ENCODE data around the gene LRR1. TPM values are rescaled to one million over a fixed set of nuclear protein-coding genes. Genes with fewer than 3 reads are reported as not detected.

The LRR1 gene
- total RNA-seq, 4 donors from 2014 or later: 2.7 to 9.0 (median 7.1) TPM

GRCh38 chr14:49553106-49553505, 45.6 kb upstream of the LRR1 start:
- intact Hi-C loops (cut with DNase I; ENCODE audit: low total_unique reads): no loop called here
- H3K4me3 ChIP-seq (ENCODE audit: low read depth, poor library complexity, severe bottlenecking): no peak overlapping the region
- TF ChIP-seq CTCF (IDR thresholded peaks at IDR 0.05) (no peak), POLR2A (IDR thresholded peaks at IDR 0.05) (no peak)

GRCh38 chr14:49553892-49554291, 44.8 kb upstream of the LRR1 start:
- DNase-seq (ENCODE audit: low spot score in 2 of 2): no peak
- H3K4me3 ChIP-seq (ENCODE audit: low read depth, poor library complexity, severe bottlenecking): no peak overlapping the region
- intact Hi-C loops (cut with DNase I; ENCODE audit: low total_unique reads): no loop called here
- 64 to 67% methylated on average over 3 of the region's 3 CpGs for WGBS, 2 donors
- TF ChIP-seq CTCF (IDR thresholded peaks at IDR 0.05) (no peak), POLR2A (IDR thresholded peaks at IDR 0.05) (no peak)

More at GRCh38 chr14:49553106-49553505, 45.6 kb upstream of the LRR1 start:
- DNase-seq (ENCODE audit: low spot score in 2 of 2): no peak

- intact Hi-C loops (cut with DNase I; ENCODE audit: low total_unique reads): no loop called here
- WGBS, 2 donors: 77 to 83% methylated on average over 6 of the region's 6 CpGs
- no peak for TF ChIP-seq POLR2A (IDR thresholded peaks at IDR 0.05)
- no peak for TF ChIP-seq CTCF (IDR thresholded peaks at IDR 0.05)
- DNase-seq (ENCODE audit: low spot score in 2 of 2): no peak
- H3K4me3 ChIP-seq (ENCODE audit: low read depth, poor library complexity, severe bottlenecking): no peak overlapping the region
Observed at GRCh38 chr14:49559979-49560768, 38.6 kb upstream of the LRR1 start.

GRCh38 chr14:49566714-49567113, 32.0 kb upstream of the LRR1 start:
- no peak overlapping the region for H3K4me3 ChIP-seq (ENCODE audit: low read depth, poor library complexity, severe bottlenecking)
- WGBS, 2 donors: 91 to 93% methylated on average over 12 of the region's 12 CpGs
- intact Hi-C loops (cut with DNase I; ENCODE audit: low total_unique reads): no loop called here
- TF ChIP-seq POLR2A (IDR thresholded peaks at IDR 0.05) (no peak), CTCF (IDR thresholded peaks at IDR 0.05) (no peak)
- DNase-seq (ENCODE audit: low spot score in 2 of 2): no peak

GRCh38 chr14:49569281-49569680, 29.5 kb upstream of the LRR1 start:
- H3K4me3 ChIP-seq (ENCODE audit: low read depth, poor library complexity, severe bottlenecking): no peak overlapping the region
- intact Hi-C loops (cut with DNase I; ENCODE audit: low total_unique reads): no loop called here
- DNase-seq (ENCODE audit: low spot score in 2 of 2): no peak
- WGBS, 2 donors: 89 to 93% methylated on average over 3 of the region's 3 CpGs
- TF ChIP-seq POLR2A (IDR thresholded peaks at IDR 0.05) (no peak), CTCF (IDR thresholded peaks at IDR 0.05) (no peak)

- intact Hi-C loops (cut with DNase I; ENCODE audit: low total_unique reads): no loop called here
- H3K4me3 ChIP-seq (ENCODE audit: low read depth, poor library complexity, severe bottlenecking): no peak overlapping the region
- WGBS, 2 donors: 85 to 89% methylated on average over 5 of the region's 5 CpGs
- no peak for DNase-seq (ENCODE audit: low spot score in 2 of 2)
- no peak for TF ChIP-seq CTCF (IDR thresholded peaks at IDR 0.05)
- TF ChIP-seq POLR2A (IDR thresholded peaks at IDR 0.05): no peak
Observed at GRCh38 chr14:49574038-49574437, 24.7 kb upstream of the LRR1 start.
